PC-9 (cell line): ENCODE results near the gene BIRC5.

Experiments used
- CTCF ChIP-seq: fragments of 200-600 bp; sonication (generic); conservative IDR thresholded peaks from 2 replicates; pipeline ENCODE4 v1.6.1; 2017; ENCODE audit warnings: mixed run types, antibody characterized with exemption, mild to moderate bottlenecking, moderate library complexity
- EZH2 ChIP-seq: fragments of 200-600 bp; sonication (generic); IDR thresholded peaks from 2 replicates; pipeline ENCODE4 v1.8.0; 2017; ENCODE audit warnings: antibody characterized with exemption, low read depth

DNA sequence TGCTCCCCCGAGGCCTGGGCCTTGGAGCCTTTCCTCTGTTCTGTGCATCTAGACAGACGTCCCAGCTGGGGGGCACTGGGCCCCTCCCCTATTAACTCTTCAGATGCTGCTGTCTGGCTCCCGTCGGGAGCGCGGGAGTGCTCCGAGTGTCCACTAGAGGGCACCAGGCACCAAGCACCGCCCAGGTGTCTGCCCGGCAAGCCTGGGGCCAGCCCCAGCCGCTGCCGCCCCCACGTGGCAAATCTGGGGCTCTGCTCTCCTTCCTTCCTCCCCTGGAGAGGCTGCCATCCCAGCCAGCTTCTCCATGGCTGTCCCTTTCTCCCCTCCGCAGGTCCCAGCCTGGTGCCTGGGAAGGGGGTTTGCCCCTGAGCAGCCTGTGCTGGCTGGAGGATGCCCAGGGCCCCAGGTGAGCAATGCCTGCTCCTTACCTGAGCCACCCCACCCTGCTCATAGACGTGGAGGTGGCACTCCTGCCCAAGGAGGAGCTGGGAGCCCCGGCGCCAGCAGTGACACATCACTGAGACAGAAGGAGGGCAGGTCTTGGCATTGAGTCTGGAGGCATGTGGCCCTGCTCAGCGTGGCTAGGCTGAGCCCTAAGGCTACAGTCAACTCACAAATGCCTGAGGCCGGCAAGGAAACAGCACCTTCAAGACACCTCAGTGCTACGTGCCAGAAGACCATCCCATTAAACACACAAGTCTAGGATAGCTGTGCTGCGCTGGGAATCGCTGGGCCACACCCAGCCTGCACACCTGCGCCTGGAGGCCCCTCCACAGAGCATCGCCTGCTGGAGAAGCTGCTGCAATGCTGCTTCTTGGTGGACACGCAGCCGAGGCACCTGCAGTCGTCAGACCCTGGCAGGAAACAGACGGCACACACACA, 37.1 kb downstream of the BIRC5 start:
- TF ChIP-seq EZH2 (no peak), CTCF (peak; percentile 96)
